ENCODE data around the gene NUDCD2. TPM values are rescaled to one million over a fixed set of nuclear protein-coding genes. Genes with fewer than 3 reads are reported as not detected.

NUDCD2 gene
- total RNA-seq, 2 experiments from 2014 or later: 30.0 to 67.6 TPM

GRCh38 chr5:163410505-163410904 lies 49.4 kb downstream of the NUDCD2 start:
- Histone ChIP-seq H4K20me1 (ENCODE audit: insufficient read depth, low read length) (no peaks in the 10 kb centered on the region), H3K9me3 (ENCODE audit: low read length) (no peaks in the 10 kb centered on the region), H3K4me3 (ENCODE audit: low read depth, low read length, poor library complexity, severe bottlenecking) (no peak overlapping the region), H3K79me2 (ENCODE audit: insufficient read depth, low read depth, low read length) (no peaks in the 10 kb centered on the region), H3K27ac (ENCODE audit: low read depth, low read length, poor library complexity, severe bottlenecking) (no peak overlapping the region), H3K9me2 (ENCODE audit: insufficient read depth, low read length) (no peaks in the 10 kb centered on the region), H3K4me1 (ENCODE audit: insufficient read depth, low read length, poor library complexity, severe bottlenecking) (no peaks in the 10 kb centered on the region), H3K4me2 (ENCODE audit: low read length) (no peak overlapping the region), H2AFZ (ENCODE audit: low read length) (no peak overlapping the region), H3K36me3 (ENCODE audit: insufficient read depth, low read length) (no peaks in the 10 kb centered on the region)
- no TSS peak for BruUV-seq (replicated peaks)
- ChIA-PET POLR2A (no interaction called here), CTCF (ENCODE audit: unreplicated experiment) (no interaction called here)
- no peak for DNase-seq (ENCODE audit: low spot score)
- TF ChIP-seq EZH2phosphoT487 (IDR thresholded peaks at IDR 0.05; ENCODE audit: borderline replicate concordance, low read depth, low read length): no peak
- TF ChIP-seq CTCF (conservative IDR thresholded peaks at IDR 0.05; ENCODE audit: low read length): no peak
- intact Hi-C loops (cut with micrococcal nuclease; ENCODE audit: unreplicated experiment): no loop called here

DNA sequence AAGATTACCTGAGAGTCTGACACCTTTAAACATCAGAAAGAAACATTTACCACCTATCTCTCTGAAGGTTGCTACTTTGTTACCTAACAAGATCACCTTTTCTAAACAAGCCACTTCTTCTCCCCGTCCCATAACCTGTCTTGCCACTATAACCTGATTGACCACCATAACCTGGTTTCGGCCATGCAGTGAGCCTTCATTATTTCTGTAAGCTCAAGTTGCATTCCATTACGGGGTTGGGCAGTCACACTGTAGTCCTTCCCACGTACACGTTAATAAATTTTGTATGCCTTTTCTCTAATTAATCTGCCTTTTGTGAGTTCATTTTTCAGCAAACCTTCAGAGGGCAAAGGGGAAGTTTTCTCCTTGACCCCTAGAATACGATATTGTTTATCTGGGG lies 50.5 kb downstream of the NUDCD2 start:
- no peaks in the 10 kb centered on the region for H4K20me1 ChIP-seq (ENCODE audit: insufficient read depth, low read length)
- no peaks in the 10 kb centered on the region for H3K36me3 ChIP-seq (ENCODE audit: insufficient read depth, low read length)
- intact Hi-C loops (cut with micrococcal nuclease; ENCODE audit: unreplicated experiment): loop anchor here (2.0 to 10.0 kb wide), 4 partner anchors 63 to 1202 kb away; no protein-coding TSS in a partner anchor
- no peak overlapping the region for H3K27ac ChIP-seq (ENCODE audit: low read depth, low read length, poor library complexity, severe bottlenecking)
- ChIA-PET CTCF (ENCODE audit: unreplicated experiment) (no interaction called here), POLR2A (interaction anchor here (0.6 to 1.7 kb wide), 3 partner anchors 49 to 1887 kb away, joined by 3 to 4 read pairs (median 3); no protein-coding TSS in a partner anchor)
- H3K4me1 ChIP-seq (ENCODE audit: insufficient read depth, low read length, poor library complexity, severe bottlenecking): no peaks in the 10 kb centered on the region
- TF ChIP-seq EZH2phosphoT487 (IDR thresholded peaks at IDR 0.05; ENCODE audit: borderline replicate concordance, low read depth, low read length) (no peak), CTCF (conservative IDR thresholded peaks at IDR 0.05; ENCODE audit: low read length) (no peak)
- H3K9me3 ChIP-seq (ENCODE audit: low read length): no peaks in the 10 kb centered on the region
- no TSS peak for BruUV-seq (replicated peaks)
- H2AFZ ChIP-seq (ENCODE audit: low read length): no peak overlapping the region
- no peak overlapping the region for H3K4me2 ChIP-seq (ENCODE audit: low read length)
- DNase-seq (ENCODE audit: low spot score): no peak
- no peak overlapping the region for H3K4me3 ChIP-seq (ENCODE audit: low read depth, low read length, poor library complexity, severe bottlenecking)
- no peaks in the 10 kb centered on the region for H3K9me2 ChIP-seq (ENCODE audit: insufficient read depth, low read length)
- no peaks in the 10 kb centered on the region for H3K79me2 ChIP-seq (ENCODE audit: insufficient read depth, low read depth, low read length)

DNA sequence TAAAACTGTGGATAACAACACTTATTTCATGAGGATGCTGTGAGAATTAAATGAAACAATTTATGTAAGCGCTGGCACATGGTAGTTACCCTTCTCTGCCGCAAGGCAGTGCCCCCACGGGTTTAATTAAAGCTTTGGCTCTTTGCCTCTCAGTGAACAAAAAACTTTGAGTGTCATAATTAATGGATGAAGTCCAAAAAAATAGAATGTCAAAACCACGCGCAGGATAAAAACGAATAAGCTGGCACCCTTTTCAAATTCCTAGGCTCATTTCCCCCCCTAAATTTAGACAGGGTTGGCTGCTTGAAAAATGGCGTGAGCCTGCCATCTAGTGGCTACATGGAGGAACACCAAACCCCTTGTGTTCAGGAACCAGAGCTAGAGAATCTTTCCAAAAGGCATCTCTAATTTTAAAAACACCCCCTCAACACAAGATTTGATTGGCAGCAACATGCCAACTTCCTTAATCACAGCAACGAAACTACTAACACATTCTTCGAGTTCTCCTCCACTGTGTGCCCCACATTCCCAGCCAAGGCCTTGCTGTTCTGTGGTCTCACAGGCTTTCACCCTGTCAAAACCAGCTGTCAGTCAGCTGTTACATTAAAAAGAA lies 51.5 kb downstream of the NUDCD2 start:
- BruUV-seq (replicated peaks): no TSS peak
- Histone ChIP-seq H3K36me3 (ENCODE audit: insufficient read depth, low read length) (no peaks in the 10 kb centered on the region), H3K9me3 (ENCODE audit: low read length) (no peaks in the 10 kb centered on the region), H3K79me2 (ENCODE audit: insufficient read depth, low read depth, low read length) (no peaks in the 10 kb centered on the region), H3K4me2 (ENCODE audit: low read length) (peak overlapping the region; percentile 34; the same call in 1 of the 2 replicates), H3K4me1 (ENCODE audit: insufficient read depth, low read length, poor library complexity, severe bottlenecking) (no peaks in the 10 kb centered on the region), H3K9me2 (ENCODE audit: insufficient read depth, low read length) (no peaks in the 10 kb centered on the region), H2AFZ (ENCODE audit: low read length) (peak overlapping the region; percentile 27; the same call in 1 of the 2 replicates), H3K4me3 (ENCODE audit: low read depth, low read length, poor library complexity, severe bottlenecking) (no peak overlapping the region), H4K20me1 (ENCODE audit: insufficient read depth, low read length) (no peaks in the 10 kb centered on the region), H3K27ac (ENCODE audit: low read depth, low read length, poor library complexity, severe bottlenecking) (no peak overlapping the region)
- intact Hi-C loops (cut with micrococcal nuclease; ENCODE audit: unreplicated experiment): loop anchor here (2.0 to 10.0 kb wide), 4 partner anchors 62 to 1201 kb away; no protein-coding TSS in a partner anchor
- peak; percentile 100 for TF ChIP-seq CTCF (conservative IDR thresholded peaks at IDR 0.05; ENCODE audit: low read length)
- no peak for TF ChIP-seq EZH2phosphoT487 (IDR thresholded peaks at IDR 0.05; ENCODE audit: borderline replicate concordance, low read depth, low read length)
- ChIA-PET CTCF (ENCODE audit: unreplicated experiment) (interaction anchor here (0.6 to 1.5 kb wide), 2 partner anchors 102 to 1182 kb away, joined by 3 to 6 read pairs; no protein-coding TSS in a partner anchor), POLR2A (interaction anchor here (0.6 to 1.7 kb wide), 2 partner anchors 50 to 102 kb away, joined by 3 to 4 read pairs; no protein-coding TSS in a partner anchor)
- peak; percentile 69 for DNase-seq (ENCODE audit: low spot score)
